Upper lobe of left lung (tissue), 4 donors: Measurements from ENCODE around the gene UPP1.
A peak's percentile ranks its signal among the peaks of the same experiment; 100 is the strongest.

Source experiments
- POLR2AphosphoS5 ChIP-seq, 2 donors: sonication (generic); formaldehyde crosslinking; IDR thresholded peaks; one replicate each; pipeline ENCODE4 v1.5.1; 2017; ENCODE audit warnings: antibody characterized with exemption in 2 of 2
- TF ChIP-seq, protein P1 (sequence below), 6 experiments: fragments of 450-650 bp in 4 of 6; fragments of 200-600 bp in 2 of 6; sonication (generic) in 2 of 6; IDR thresholded peaks; one replicate each; pipeline ENCODE4 v1.5.1; 2016 to 2019; ENCODE audit warnings: antibody characterized with exemption in 6 of 6

DNA sequence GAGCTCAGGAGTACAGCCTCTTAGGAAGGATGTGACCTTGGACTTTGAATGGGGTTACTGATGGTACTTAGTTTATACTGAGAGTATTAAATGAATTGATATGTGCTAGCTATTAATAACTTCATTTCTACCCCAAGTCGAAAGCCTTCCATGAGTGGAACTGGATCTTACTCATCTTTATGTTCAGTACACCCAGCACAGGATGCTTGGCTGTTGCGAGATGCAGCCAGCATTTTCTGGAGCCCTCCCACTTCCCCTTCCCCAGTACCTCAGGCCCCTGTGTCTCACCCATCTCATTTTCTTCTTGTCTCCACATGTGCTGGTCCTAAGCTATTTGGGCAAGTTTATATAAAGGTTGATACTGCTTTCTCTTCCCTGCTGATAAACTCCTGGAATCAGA is 7.2 kb downstream of the UPP1 start:
- TF ChIP-seq, protein P1, sequence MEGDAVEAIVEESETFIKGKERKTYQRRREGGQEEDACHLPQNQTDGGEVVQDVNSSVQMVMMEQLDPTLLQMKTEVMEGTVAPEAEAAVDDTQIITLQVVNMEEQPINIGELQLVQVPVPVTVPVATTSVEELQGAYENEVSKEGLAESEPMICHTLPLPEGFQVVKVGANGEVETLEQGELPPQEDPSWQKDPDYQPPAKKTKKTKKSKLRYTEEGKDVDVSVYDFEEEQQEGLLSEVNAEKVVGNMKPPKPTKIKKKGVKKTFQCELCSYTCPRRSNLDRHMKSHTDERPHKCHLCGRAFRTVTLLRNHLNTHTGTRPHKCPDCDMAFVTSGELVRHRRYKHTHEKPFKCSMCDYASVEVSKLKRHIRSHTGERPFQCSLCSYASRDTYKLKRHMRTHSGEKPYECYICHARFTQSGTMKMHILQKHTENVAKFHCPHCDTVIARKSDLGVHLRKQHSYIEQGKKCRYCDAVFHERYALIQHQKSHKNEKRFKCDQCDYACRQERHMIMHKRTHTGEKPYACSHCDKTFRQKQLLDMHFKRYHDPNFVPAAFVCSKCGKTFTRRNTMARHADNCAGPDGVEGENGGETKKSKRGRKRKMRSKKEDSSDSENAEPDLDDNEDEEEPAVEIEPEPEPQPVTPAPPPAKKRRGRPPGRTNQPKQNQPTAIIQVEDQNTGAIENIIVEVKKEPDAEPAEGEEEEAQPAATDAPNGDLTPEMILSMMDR (IDR thresholded peaks at IDR 0.05) = no peak
- TF ChIP-seq POLR2AphosphoS5 (IDR thresholded peaks at IDR 0.05) = peak in 1 of 2 donors; percentile 9
